Tibial artery (tissue), 4 donors: ENCODE data around the gene FANCE.
A peak's percentile ranks its signal among the peaks of the same experiment; 100 is the strongest.

Source experiments
- DNase-seq, 2 donors: peaks; one replicate each; pipeline ENCODE4 v3.0.0-alpha.2; 2019
- H3K27ac ChIP-seq, 2 donors: fragments of 200-600 bp; sonication (generic) in 1 of 2; 1 replicate in 1 of 2; 2 replicates in 1 of 2; pipeline ENCODE4 v1.5.1; 2018 to 2019; ENCODE audit warnings: mild to moderate bottlenecking in 1 of 2
- H3K27me3 ChIP-seq, 2 donors: fragments of 200-600 bp; sonication (generic) in 1 of 2; one replicate each; pipeline versions ENCODE4 v1.5.1 to v1.6.0; 2016 to 2019
- H3K36me3 ChIP-seq, 3 donors: fragments of 200-600 bp; sonication (generic) in 2 of 3; one replicate each; pipeline ENCODE4 v1.5.1; 2016 to 2019; ENCODE audit warnings: mild to moderate bottlenecking in 2 of 3
- H3K4me1 ChIP-seq, 4 donors: fragments of 200-600 bp; sonication (generic) in 2 of 4; 1 replicate in 3 of 4; 2 replicates in 1 of 4; pipeline ENCODE4 v1.5.1; 2016 to 2019
- H3K4me3 ChIP-seq, 2 donors: fragments of 200-600 bp; sonication (generic) in 1 of 2; 1 replicate in 1 of 2; 2 replicates in 1 of 2; pipeline ENCODE4 v1.5.1; 2018 to 2019; ENCODE audit warnings: mild to moderate bottlenecking in 2 of 2
- H3K9me3 ChIP-seq, 3 donors: fragments of 200-600 bp; sonication (generic) in 1 of 3; one replicate each; pipeline ENCODE4 v1.5.1; 2016 to 2019
- CTCF ChIP-seq, 2 experiments: fragments of 200-600 bp in 1 of 2; fragments of 450-650 bp in 1 of 2; IDR thresholded peaks; one replicate each; pipeline ENCODE4 v1.5.1; 2017 to 2019; ENCODE audit warnings: antibody characterized with exemption in 2 of 2, mild to moderate bottlenecking in 1 of 2, moderate library complexity in 1 of 2
- intact Hi-C: fragments of 100-400 bp; cut with DNase I; formaldehyde crosslinking; loops from one replicate; pipeline ENCODE4 v1.15.0; 2023; ENCODE audit warnings: low total_unique reads

The FANCE gene

GRCh38 chr6:35483490-35483889 is 31.4 kb downstream of the FANCE start:
- no peaks in the 10 kb centered on the region for H3K9me3 ChIP-seq
- intact Hi-C loops = no loop called here
- no peaks in the 10 kb centered on the region for H3K27me3 ChIP-seq
- peak overlapping the region; percentile 92 to 100 for H3K27ac ChIP-seq
- no peak overlapping the region for H3K4me3 ChIP-seq
- peaks cover 25 to 60% (median 44%) of the 10 kb centered on the region in 3 donors for H3K36me3 ChIP-seq
- H3K4me1 ChIP-seq = peaks cover 0 to 41% (median 37%) of the 10 kb centered on the region in 4 donors
- DNase-seq = no peak
- TF ChIP-seq CTCF (IDR thresholded peaks at IDR 0.05) = no peak

DNA sequence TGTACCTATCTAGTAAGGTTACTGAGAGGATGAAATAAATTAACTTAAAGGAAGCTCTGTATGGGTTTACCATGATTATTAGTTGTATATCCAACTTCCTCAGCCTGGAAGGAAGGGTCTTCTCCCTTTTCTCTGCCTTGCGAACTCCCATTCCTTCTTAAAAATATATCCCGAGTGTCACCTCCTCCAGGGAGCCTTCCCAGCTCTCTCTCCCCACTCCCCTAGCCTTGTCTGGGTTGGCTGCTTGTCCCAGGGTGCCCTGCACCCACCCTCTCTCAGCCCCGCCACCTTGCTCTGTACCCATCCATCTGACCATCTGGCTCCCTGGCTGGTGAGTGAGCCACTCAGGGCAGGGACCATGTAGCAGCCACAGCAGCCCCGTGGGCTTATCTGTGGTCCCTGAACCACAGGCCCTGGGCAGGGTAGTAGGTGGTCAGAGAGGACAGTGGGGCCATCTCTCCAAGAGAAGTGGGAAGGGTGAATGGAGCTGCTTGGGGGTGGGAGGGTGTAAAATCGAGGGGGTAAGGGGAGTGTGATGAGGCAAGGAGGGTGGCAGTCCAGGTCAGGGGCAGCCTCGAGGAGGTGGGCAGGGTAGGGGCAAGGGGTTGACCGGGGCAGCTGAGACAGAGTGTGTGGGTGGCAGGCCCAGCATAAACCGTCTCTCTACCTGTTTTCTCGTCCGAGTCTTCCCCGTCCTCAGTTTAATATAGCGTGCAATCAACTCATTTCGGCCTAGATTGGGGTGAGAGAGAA is 31.9 kb downstream of the FANCE start:
- Histone ChIP-seq H3K9me3 (no peaks in the 10 kb centered on the region), H3K27ac (peak overlapping the region; percentile 92 to 100), H3K4me3 (no peak overlapping the region), H3K36me3 (peaks cover 22 to 55% (median 41%) of the 10 kb centered on the region in 3 donors), H3K27me3 (no peaks in the 10 kb centered on the region), H3K4me1 (peaks cover 0 to 47% (median 42%) of the 10 kb centered on the region in 4 donors)
- no peak for DNase-seq
- TF ChIP-seq CTCF (IDR thresholded peaks at IDR 0.05) = no peak
- intact Hi-C loops = no loop called here

GRCh38 chr6:35484921-35485392 is 32.8 kb downstream of the FANCE start:
- no peaks in the 10 kb centered on the region for H3K9me3 ChIP-seq
- intact Hi-C loops = no loop called here
- peaks cover 0 to 55% (median 51%) of the 10 kb centered on the region in 4 donors for H3K4me1 ChIP-seq
- peak overlapping the region; percentile 92 to 100 for H3K27ac ChIP-seq
- no peak overlapping the region for H3K4me3 ChIP-seq
- DNase-seq = no peak
- TF ChIP-seq CTCF (IDR thresholded peaks at IDR 0.05) = no peak
- H3K36me3 ChIP-seq = peaks cover 16 to 46% (median 32%) of the 10 kb centered on the region in 3 donors
- H3K27me3 ChIP-seq = no peaks in the 10 kb centered on the region

DNA sequence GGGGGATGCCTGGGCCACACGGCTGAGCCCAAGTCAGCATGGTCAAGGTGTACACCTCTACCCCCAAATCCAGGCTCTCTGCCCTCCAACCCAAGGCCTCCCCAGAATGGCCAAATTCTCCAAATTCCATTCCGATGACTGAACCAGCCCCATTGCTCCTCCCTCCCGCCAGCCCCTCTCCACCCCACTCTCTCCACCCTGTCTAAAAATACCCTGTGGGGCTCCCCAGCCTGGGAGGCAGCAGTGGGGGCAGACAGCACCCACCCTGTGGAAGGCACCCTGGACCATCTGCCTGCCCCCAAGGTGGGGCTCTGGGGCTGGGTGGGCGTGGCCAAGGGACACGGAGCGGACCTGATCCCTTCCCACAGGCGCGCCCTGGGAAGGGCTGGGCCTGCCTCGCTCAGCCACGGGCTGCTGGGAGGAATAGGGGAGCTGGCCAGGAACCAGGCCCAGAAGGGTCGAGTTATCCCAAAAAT is 33.3 kb downstream of the FANCE start:
- intact Hi-C loops = no loop called here
- Histone ChIP-seq H3K9me3 (no peaks in the 10 kb centered on the region), H3K4me1 (peaks cover 0 to 59% (median 55%) of the 10 kb centered on the region in 4 donors), H3K27ac (peak overlapping the region; percentile 92 to 100), H3K4me3 (peak overlapping the region; percentile 25 to 33), H3K27me3 (no peaks in the 10 kb centered on the region), H3K36me3 (peaks cover 16 to 41% (median 29%) of the 10 kb centered on the region in 3 donors)
- TF ChIP-seq CTCF (IDR thresholded peaks at IDR 0.05) = no peak
- DNase-seq = no peak

- peaks cover 16 to 34% (median 29%) of the 10 kb centered on the region in 3 donors for H3K36me3 ChIP-seq
- H3K4me1 ChIP-seq = peaks cover 0 to 67% (median 64%) of the 10 kb centered on the region in 4 donors
- H3K27ac ChIP-seq = peak overlapping the region; percentile 92 to 100
- no peaks in the 10 kb centered on the region for H3K27me3 ChIP-seq
- no peaks in the 10 kb centered on the region for H3K9me3 ChIP-seq
- peak in 1 of 2 donors; percentile 79 for DNase-seq
- peak overlapping the region; percentile 25 to 33 for H3K4me3 ChIP-seq
- no peak for TF ChIP-seq CTCF (IDR thresholded peaks at IDR 0.05)
- intact Hi-C loops = no loop called here
Measured at GRCh38 chr6:35486005-35486925, 34.1 kb downstream of the FANCE start.
